ENCODE measurements around the gene IGFBP3.

Gene IGFBP3

DNA sequence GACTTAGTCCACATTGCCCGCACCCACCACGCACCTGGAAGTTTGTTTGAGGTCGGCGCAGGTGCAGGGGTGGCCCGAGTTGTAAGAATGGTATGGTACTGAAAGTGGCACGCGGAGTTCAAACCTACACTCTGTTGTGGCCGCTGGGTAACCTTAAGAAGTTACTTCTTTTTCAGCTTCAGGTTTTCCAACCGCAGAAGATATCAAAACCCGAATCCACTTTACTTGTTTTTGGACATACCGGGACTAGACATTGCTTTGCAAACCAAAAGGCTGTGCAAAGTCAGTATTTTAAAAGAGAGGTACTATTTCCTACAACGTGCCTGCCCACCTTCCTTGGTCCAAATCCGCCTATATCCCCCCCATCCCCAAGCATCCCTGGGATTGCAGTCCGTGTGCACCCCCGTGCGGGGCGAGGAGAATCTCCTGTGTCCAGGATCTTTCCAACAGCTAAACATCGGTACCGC, 1.0 kb downstream of the IGFBP3 start:
- peaks cover 6% of the 10 kb centered on the region for H3K36me3 Mint-ChIP-seq (ENCODE audit: insufficient read depth)
- H3K9me3 Mint-ChIP-seq = no peaks in the 10 kb centered on the region
- peaks cover 66% of the 10 kb centered on the region for H3K27me3 Mint-ChIP-seq
- DNase-seq (ENCODE audit: low spot score in 2 of 2) (no peak), ATAC-seq (replicated peaks; ENCODE audit: extremely low read depth, poor library complexity, severe bottlenecking) (no peak)
- H3K4me3 Mint-ChIP-seq = peak overlapping the region; percentile 66
- peak overlapping the region; percentile 41 for H3K27ac Mint-ChIP-seq (ENCODE audit: low read depth)
- peaks cover 13% of the 10 kb centered on the region for H3K4me1 Mint-ChIP-seq

- no peak overlapping the region for H3K4me3 Mint-ChIP-seq
Observed at GRCh38 chr7:45919231-45919784, 1.8 kb downstream of the IGFBP3 start.

DNA sequence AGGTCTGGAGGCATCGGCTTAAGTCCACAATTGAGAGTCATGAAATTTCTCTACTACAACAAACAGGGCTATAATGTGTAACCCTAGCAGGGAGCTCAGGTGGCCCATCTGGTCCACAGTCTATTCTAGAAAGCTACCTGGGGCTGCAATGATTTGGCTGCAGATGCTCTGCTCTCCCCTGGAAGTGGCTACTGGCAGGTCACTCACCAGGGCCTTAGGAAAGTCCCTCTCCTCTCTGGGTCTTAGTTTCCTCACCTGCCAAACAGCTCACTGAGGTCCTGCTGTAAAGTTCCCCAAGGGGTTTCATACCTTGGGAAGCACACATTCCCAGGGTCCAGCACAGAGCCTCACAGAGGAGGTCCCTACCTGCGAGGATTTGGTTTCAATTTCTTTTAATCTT, 2.5 kb downstream of the IGFBP3 start:
- Mint-ChIP-seq H3K27ac (ENCODE audit: low read depth) (no peak overlapping the region), H3K4me1 (peaks cover 13% of the 10 kb centered on the region), H3K4me3 (no peak overlapping the region), H3K27me3 (peaks cover 61% of the 10 kb centered on the region), H3K9me3 (no peaks in the 10 kb centered on the region), H3K36me3 (ENCODE audit: insufficient read depth) (peaks cover 6% of the 10 kb centered on the region)
- no peak for DNase-seq (ENCODE audit: low spot score in 2 of 2)
- ATAC-seq (replicated peaks; ENCODE audit: extremely low read depth, poor library complexity, severe bottlenecking) = no peak

More at GRCh38 chr7:45919231-45919784, 1.8 kb downstream of the IGFBP3 start:
- DNase-seq (ENCODE audit: low spot score in 2 of 2) = no peak
- Mint-ChIP-seq H3K9me3 (no peaks in the 10 kb centered on the region), H3K27ac (ENCODE audit: low read depth) (no peak overlapping the region), H3K27me3 (peaks cover 65% of the 10 kb centered on the region), H3K36me3 (ENCODE audit: insufficient read depth) (peaks cover 6% of the 10 kb centered on the region), H3K4me1 (peaks cover 13% of the 10 kb centered on the region)
- no peak for ATAC-seq (replicated peaks; ENCODE audit: extremely low read depth, poor library complexity, severe bottlenecking)

DNA sequence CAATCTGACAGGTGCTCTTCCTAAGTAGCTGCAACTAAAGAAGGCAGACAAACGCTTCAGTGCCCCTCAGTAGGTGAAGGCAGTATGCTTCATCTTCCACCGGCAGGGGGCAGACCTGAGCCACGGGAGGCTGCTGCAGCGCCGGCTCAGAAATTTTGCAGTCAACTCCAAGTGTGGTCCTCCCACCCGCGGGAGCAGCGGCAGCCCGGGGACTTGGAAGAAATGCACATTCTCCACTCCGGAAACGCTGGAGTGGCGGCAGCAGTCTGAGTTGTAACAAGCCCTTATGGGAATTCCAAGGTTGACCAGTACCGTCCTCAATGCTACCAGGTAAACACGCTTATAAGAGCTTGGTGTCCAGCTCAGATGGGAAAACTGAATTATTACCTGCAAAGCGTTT, 3.4 kb downstream of the IGFBP3 start:
- DNase-seq (ENCODE audit: low spot score in 2 of 2) = peak; percentile 43 to 60
- Mint-ChIP-seq H3K36me3 (ENCODE audit: insufficient read depth) (peaks cover 7% of the 10 kb centered on the region), H3K4me3 (no peak overlapping the region), H3K4me1 (peaks cover 5% of the 10 kb centered on the region), H3K27ac (ENCODE audit: low read depth) (no peak overlapping the region), H3K9me3 (no peaks in the 10 kb centered on the region), H3K27me3 (peaks cover 61% of the 10 kb centered on the region)
- no peak for ATAC-seq (replicated peaks; ENCODE audit: extremely low read depth, poor library complexity, severe bottlenecking)

- no peak for ATAC-seq (replicated peaks; ENCODE audit: extremely low read depth, poor library complexity, severe bottlenecking)
- peaks cover 56% of the 10 kb centered on the region for H3K27me3 Mint-ChIP-seq
- H3K9me3 Mint-ChIP-seq = no peaks in the 10 kb centered on the region
- no peak overlapping the region for H3K27ac Mint-ChIP-seq (ENCODE audit: low read depth)
- H3K36me3 Mint-ChIP-seq (ENCODE audit: insufficient read depth) = peaks cover 7% of the 10 kb centered on the region
- no peaks in the 10 kb centered on the region for H3K4me1 Mint-ChIP-seq
- no peak overlapping the region for H3K4me3 Mint-ChIP-seq
- no peak for DNase-seq (ENCODE audit: low spot score in 2 of 2)
Observed at GRCh38 chr7:45917064-45917463, 4.0 kb downstream of the IGFBP3 start.

- DNase-seq (ENCODE audit: low spot score in 2 of 2) (no peak), ATAC-seq (replicated peaks; ENCODE audit: extremely low read depth, poor library complexity, severe bottlenecking) (no peak)
- H3K9me3 Mint-ChIP-seq = no peaks in the 10 kb centered on the region
- H3K4me1 Mint-ChIP-seq = no peaks in the 10 kb centered on the region
- H3K4me3 Mint-ChIP-seq = no peak overlapping the region
- H3K27me3 Mint-ChIP-seq = peaks cover 51% of the 10 kb centered on the region
- peaks cover 7% of the 10 kb centered on the region for H3K36me3 Mint-ChIP-seq (ENCODE audit: insufficient read depth)
- no peak overlapping the region for H3K27ac Mint-ChIP-seq (ENCODE audit: low read depth)
Observed at GRCh38 chr7:45915606-45916005, 5.5 kb downstream of the IGFBP3 start.

GRCh38 chr7:45914911-45915310, 6.2 kb downstream of the IGFBP3 start:
- peaks cover 7% of the 10 kb centered on the region for H3K36me3 Mint-ChIP-seq (ENCODE audit: insufficient read depth)

GRCh38 chr7:45912972-45913371, 8.1 kb downstream of the IGFBP3 start:
- DNase-seq (ENCODE audit: low spot score in 2 of 2) = no peak
- H3K4me1 Mint-ChIP-seq = no peaks in the 10 kb centered on the region
- peaks cover 45% of the 10 kb centered on the region for H3K27me3 Mint-ChIP-seq
- no peak overlapping the region for H3K4me3 Mint-ChIP-seq
- no peak for ATAC-seq (replicated peaks; ENCODE audit: extremely low read depth, poor library complexity, severe bottlenecking)
- no peak overlapping the region for H3K27ac Mint-ChIP-seq (ENCODE audit: low read depth)
- H3K36me3 Mint-ChIP-seq (ENCODE audit: insufficient read depth) = peaks cover 7% of the 10 kb centered on the region
- no peaks in the 10 kb centered on the region for H3K9me3 Mint-ChIP-seq

More at GRCh38 chr7:45914911-45915310, 6.2 kb downstream of the IGFBP3 start:
- Mint-ChIP-seq H3K4me3 (no peak overlapping the region), H3K9me3 (no peaks in the 10 kb centered on the region), H3K27me3 (peaks cover 49% of the 10 kb centered on the region), H3K27ac (ENCODE audit: low read depth) (no peak overlapping the region), H3K4me1 (no peaks in the 10 kb centered on the region)
- no peak for DNase-seq (ENCODE audit: low spot score in 2 of 2)
- ATAC-seq (replicated peaks; ENCODE audit: extremely low read depth, poor library complexity, severe bottlenecking) = no peak

DNA sequence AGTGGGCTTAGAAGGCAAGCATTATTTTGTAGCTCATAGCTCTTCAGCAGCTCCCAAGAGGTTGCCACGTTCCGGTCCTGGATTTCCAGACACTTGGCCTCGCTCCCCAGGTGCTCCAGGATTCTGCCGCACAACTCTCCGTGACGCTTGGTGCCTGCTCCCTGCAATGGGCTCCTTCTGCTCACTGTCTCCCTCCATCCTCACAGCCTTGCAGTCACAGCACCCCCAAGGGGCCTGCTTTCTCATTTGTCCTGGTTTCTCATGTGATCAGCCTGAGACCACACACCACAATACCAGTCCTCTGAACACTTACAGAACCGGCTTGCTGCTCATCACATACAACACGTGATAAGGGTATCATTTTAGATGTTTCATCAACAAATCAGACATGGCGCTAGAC, 9.8 kb downstream of the IGFBP3 start:
- Mint-ChIP-seq H3K4me1 (no peaks in the 10 kb centered on the region), H3K27me3 (peaks cover 38% of the 10 kb centered on the region), H3K27ac (ENCODE audit: low read depth) (no peak overlapping the region), H3K36me3 (ENCODE audit: insufficient read depth) (peaks cover 7% of the 10 kb centered on the region), H3K4me3 (no peak overlapping the region), H3K9me3 (no peaks in the 10 kb centered on the region)
- DNase-seq (ENCODE audit: low spot score in 2 of 2) (no peak), ATAC-seq (replicated peaks; ENCODE audit: extremely low read depth, poor library complexity, severe bottlenecking) (no peak)

DNA sequence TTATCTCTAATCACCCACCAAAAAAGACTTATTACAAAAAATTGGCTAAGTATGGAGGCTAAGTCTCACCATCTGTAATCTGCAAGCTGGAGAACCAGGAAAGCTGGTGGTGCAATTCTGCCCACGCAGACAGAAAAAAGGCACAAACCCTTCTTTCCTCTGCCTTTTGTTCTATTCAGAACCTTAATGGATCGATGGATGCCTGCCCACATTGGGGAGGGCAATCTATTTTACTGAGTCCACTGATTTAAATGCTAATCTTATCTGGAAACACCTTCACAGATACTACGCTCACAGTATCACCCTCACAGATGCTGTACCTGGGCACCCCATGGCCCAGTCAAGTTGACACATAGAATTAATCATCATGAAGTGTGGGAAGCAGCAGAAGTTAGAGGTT, 10.2 kb downstream of the IGFBP3 start:
- H3K4me3 Mint-ChIP-seq = no peak overlapping the region
- H3K27ac Mint-ChIP-seq (ENCODE audit: low read depth) = no peak overlapping the region
- H3K9me3 Mint-ChIP-seq = no peaks in the 10 kb centered on the region
- peaks cover 33% of the 10 kb centered on the region for H3K27me3 Mint-ChIP-seq
- no peak for DNase-seq (ENCODE audit: low spot score in 2 of 2)
- no peak for ATAC-seq (replicated peaks; ENCODE audit: extremely low read depth, poor library complexity, severe bottlenecking)
- peaks cover 4% of the 10 kb centered on the region for H3K36me3 Mint-ChIP-seq (ENCODE audit: insufficient read depth)
- H3K4me1 Mint-ChIP-seq = no peaks in the 10 kb centered on the region

DNA sequence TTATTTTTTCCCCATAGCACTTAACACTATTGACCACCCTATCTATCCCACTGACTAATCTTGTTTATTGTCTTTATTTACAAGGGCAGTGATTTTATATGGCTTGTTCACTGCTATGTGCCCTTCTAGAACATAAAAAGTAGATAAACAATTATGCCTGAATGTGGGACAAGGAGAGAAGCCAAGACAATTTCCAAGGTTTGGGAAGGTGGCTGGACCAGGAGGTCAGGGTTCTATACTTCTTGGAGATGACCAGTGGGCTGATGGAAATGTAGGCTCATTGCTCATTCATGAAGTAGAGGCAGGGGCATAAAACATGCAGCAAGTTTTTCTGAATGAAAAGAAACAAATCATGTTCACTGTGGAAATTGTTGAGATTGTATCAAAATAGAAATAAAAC, 11.5 kb downstream of the IGFBP3 start:
- ATAC-seq (replicated peaks; ENCODE audit: extremely low read depth, poor library complexity, severe bottlenecking) = no peak
- H3K4me1 Mint-ChIP-seq = no peaks in the 10 kb centered on the region
- no peak overlapping the region for H3K4me3 Mint-ChIP-seq
- peaks cover 2% of the 10 kb centered on the region for H3K36me3 Mint-ChIP-seq (ENCODE audit: insufficient read depth)
- H3K9me3 Mint-ChIP-seq = no peaks in the 10 kb centered on the region
- H3K27ac Mint-ChIP-seq (ENCODE audit: low read depth) = no peak overlapping the region
- no peak for DNase-seq (ENCODE audit: low spot score in 2 of 2)
- peaks cover 28% of the 10 kb centered on the region for H3K27me3 Mint-ChIP-seq

GRCh38 chr7:45902820-45903219, 18.3 kb downstream of the IGFBP3 start:
- Mint-ChIP-seq H3K27me3 (peaks cover 27% of the 10 kb centered on the region), H3K27ac (ENCODE audit: low read depth) (no peak overlapping the region), H3K4me3 (no peak overlapping the region), H3K36me3 (ENCODE audit: insufficient read depth) (no peaks in the 10 kb centered on the region), H3K9me3 (no peaks in the 10 kb centered on the region), H3K4me1 (no peaks in the 10 kb centered on the region)
- ATAC-seq (replicated peaks; ENCODE audit: extremely low read depth, poor library complexity, severe bottlenecking) = no peak
- DNase-seq (ENCODE audit: low spot score in 2 of 2) = no peak

DNA sequence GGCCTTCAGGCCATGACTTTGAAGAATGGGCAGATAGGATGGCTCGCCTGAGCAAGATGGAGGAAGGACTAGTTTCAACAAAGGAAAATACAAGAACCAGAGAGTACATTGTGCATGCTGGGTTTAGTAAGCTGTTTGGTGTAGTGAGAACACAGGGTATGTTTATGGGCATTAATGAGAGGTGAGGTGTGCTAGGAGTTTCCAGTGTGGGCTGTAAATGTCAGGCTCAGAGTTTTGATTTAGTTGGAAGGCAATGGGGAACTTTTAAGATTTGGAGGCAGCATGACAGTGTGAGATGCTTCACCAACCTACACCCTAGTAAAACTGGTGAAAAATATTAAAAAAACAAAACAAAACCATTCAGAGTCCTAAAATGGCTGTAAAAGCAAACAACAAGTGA, 19.5 kb downstream of the IGFBP3 start:
- no peak overlapping the region for H3K4me3 Mint-ChIP-seq
- H3K4me1 Mint-ChIP-seq = no peaks in the 10 kb centered on the region
- no peak overlapping the region for H3K27ac Mint-ChIP-seq (ENCODE audit: low read depth)
- no peaks in the 10 kb centered on the region for H3K9me3 Mint-ChIP-seq
- DNase-seq (ENCODE audit: low spot score in 2 of 2) = no peak
- peaks cover 33% of the 10 kb centered on the region for H3K27me3 Mint-ChIP-seq
- H3K36me3 Mint-ChIP-seq (ENCODE audit: insufficient read depth) = no peaks in the 10 kb centered on the region
- no peak for ATAC-seq (replicated peaks; ENCODE audit: extremely low read depth, poor library complexity, severe bottlenecking)

Measured in central memory CD8-positive, alpha-beta T cell (primary cell).